HG03135 (cell line): ENCODE results near the gene RAE1.
A peak's percentile ranks its signal among the peaks of the same experiment; 100 is the strongest.

Experiments
- ATAC-seq: cut with Tn5 transposase; IDR thresholded peaks from one replicate; pipeline ENCODE4 v1.9.1; 2021; ENCODE audit warnings: mild to moderate bottlenecking, moderate library complexity; ENCODE audit not compliant: unreplicated experiment

RAE1 gene

GRCh38 chr20:57385940-57386339 is 34.9 kb downstream of the RAE1 start:
- ATAC-seq: no peak

- ATAC-seq: no peak
Measured at GRCh38 chr20:57386762-57387161, 35.7 kb downstream of the RAE1 start.

- no peak for ATAC-seq
Measured at GRCh38 chr20:57387463-57387862, 36.4 kb downstream of the RAE1 start.

GRCh38 chr20:57387945-57388371 is 36.9 kb downstream of the RAE1 start:
- no peak for ATAC-seq

- no peak for ATAC-seq
Measured at GRCh38 chr20:57388953-57389694, 38.1 kb downstream of the RAE1 start.

GRCh38 chr20:57389695-57390603 is 38.9 kb downstream of the RAE1 start:
- ATAC-seq: no peak

- ATAC-seq: peak; percentile 50
Measured at GRCh38 chr20:57390604-57391438, 39.8 kb downstream of the RAE1 start, which contains the start of gene RBM38. TSS of gene RBM38 (plus strand) at chr20:57391396. CDS start at chr20:57391582, 186 bp downstream.

GRCh38 chr20:57391439-57392301 is 40.6 kb downstream of the RAE1 start:
- peak; percentile 1 for ATAC-seq

GRCh38 chr20:57392512-57393271 is 41.6 kb downstream of the RAE1 start:
- no peak for ATAC-seq

- ATAC-seq: no peak
Measured at GRCh38 chr20:57393321-57394120, 42.5 kb downstream of the RAE1 start.

- ATAC-seq: no peak
Measured at GRCh38 chr20:57394121-57395082, 43.3 kb downstream of the RAE1 start.

GRCh38 chr20:57395111-57395966 is 44.3 kb downstream of the RAE1 start:
- ATAC-seq: no peak

- ATAC-seq: no peak
Measured at GRCh38 chr20:57396212-57396983, 45.3 kb downstream of the RAE1 start.

GRCh38 chr20:57396984-57397692 is 46.1 kb downstream of the RAE1 start:
- no peak for ATAC-seq

GRCh38 chr20:57397693-57398108 is 46.6 kb downstream of the RAE1 start:
- ATAC-seq: peak; percentile 5
